ENCODE data around the gene EBLN2.

GRCh38 chr3:73107215-73107614, 45.8 kb downstream of the EBLN2 start:
- no peak for TF ChIP-seq TAF1 (IDR thresholded peaks at IDR 0.05; ENCODE audit: borderline replicate concordance, insufficient read depth, low read length)
- no peak for TF ChIP-seq POLR2AphosphoS5 (IDR thresholded peaks at IDR 0.05; ENCODE audit: low read depth, low read length)
- no peak for TF ChIP-seq SIN3A (IDR thresholded peaks at IDR 0.05; ENCODE audit: borderline replicate concordance, insufficient read depth, low read length)
- no peak for TF ChIP-seq REST (IDR thresholded peaks at IDR 0.05; ENCODE audit: insufficient read depth in 1 of 2, low read depth in 2 of 2, low read length in 2 of 2)
